NCI-H748 (cell line): ENCODE data around the gene CTIF.

Experiments
- DNase-seq: peaks from one replicate; lab custom pipeline; 2025; ENCODE audit not compliant: unreplicated experiment; lab: John Stamatoyannopoulos, UW

Gene CTIF

GRCh38 chr18:48741866-48742265 lies 203.0 kb downstream of the CTIF start:
- no peak for DNase-seq

GRCh38 chr18:48742304-48742703 lies 203.5 kb downstream of the CTIF start:
- no peak for DNase-seq

- no peak for DNase-seq
Observed at GRCh38 chr18:48742706-48743475, 204.1 kb downstream of the CTIF start.

- no peak for DNase-seq
Observed at GRCh38 chr18:48743886-48744285, 205.1 kb downstream of the CTIF start.

- DNase-seq: no peak
Observed at GRCh38 chr18:48745293-48745692, 206.5 kb downstream of the CTIF start.

GRCh38 chr18:48749768-48750167 lies 210.9 kb downstream of the CTIF start:
- no peak for DNase-seq

- DNase-seq: no peak
Observed at GRCh38 chr18:48750485-48751175, 211.8 kb downstream of the CTIF start.

GRCh38 chr18:48751727-48752468 lies 213.1 kb downstream of the CTIF start:
- DNase-seq: peak; percentile 12

- DNase-seq: no peak
Observed at GRCh38 chr18:48752478-48752877, 213.6 kb downstream of the CTIF start.

GRCh38 chr18:48752928-48753327 lies 214.1 kb downstream of the CTIF start:
- DNase-seq: no peak

GRCh38 chr18:48753691-48754090 lies 214.9 kb downstream of the CTIF start:
- no peak for DNase-seq

- no peak for DNase-seq
Observed at GRCh38 chr18:48754559-48754958, 215.7 kb downstream of the CTIF start.

GRCh38 chr18:48754993-48755473 lies 216.2 kb downstream of the CTIF start:
- DNase-seq: no peak

- no peak for DNase-seq
Observed at GRCh38 chr18:48756511-48757226, 217.8 kb downstream of the CTIF start.

- no peak for DNase-seq
Observed at GRCh38 chr18:48757367-48757766, 218.5 kb downstream of the CTIF start.

- no peak for DNase-seq
Observed at GRCh38 chr18:48757906-48758305, 219.1 kb downstream of the CTIF start.

GRCh38 chr18:48761582-48761981 lies 222.8 kb downstream of the CTIF start:
- no peak for DNase-seq

GRCh38 chr18:48762022-48762421 lies 223.2 kb downstream of the CTIF start:
- no peak for DNase-seq

- DNase-seq: no peak
Observed at GRCh38 chr18:48762836-48763718, 224.2 kb downstream of the CTIF start.

- no peak for DNase-seq
Observed at GRCh38 chr18:48763719-48764100, 224.9 kb downstream of the CTIF start.
